Chondrocyte (in vitro differentiated cells): Measurements from ENCODE around the gene ZDHHC6. TPM values are rescaled to one million over a fixed set of nuclear protein-coding genes. Genes with fewer than 3 reads are reported as not detected.

Experiments used
- DNase-seq: peaks from one replicate; pipeline ENCODE4 v3.0.0; 2021; ENCODE audit warnings: mixed read lengths, low spot score
- H3K27ac Mint-ChIP-seq: one replicate; pipeline ENCODE4 v1.8.0; 2021; ENCODE audit warnings: mild to moderate bottlenecking, moderate library complexity, mixed read lengths; ENCODE audit not compliant: unreplicated experiment
- H3K27me3 Mint-ChIP-seq: 2 replicates; pipeline ENCODE4 v1.8.0; 2021; ENCODE audit warnings: low read depth, mixed read lengths
- H3K36me3 Mint-ChIP-seq: 2 replicates; pipeline ENCODE4 v1.8.0; 2021; ENCODE audit warnings: low read depth, mixed read lengths
- H3K4me1 Mint-ChIP-seq: 2 replicates; pipeline ENCODE4 v1.8.0; 2021; ENCODE audit warnings: low read depth, mild to moderate bottlenecking, mixed read lengths
- H3K4me3 Mint-ChIP-seq: one replicate; pipeline ENCODE4 v1.8.0; 2021; ENCODE audit warnings: mild to moderate bottlenecking, moderate library complexity, mixed read lengths; ENCODE audit not compliant: unreplicated experiment
- H3K9me3 Mint-ChIP-seq: 2 replicates; pipeline ENCODE4 v1.8.0; 2021; ENCODE audit warnings: low read depth, mixed read lengths
- total RNA-seq: library from RNA; stranded (reverse); gene quantifications from 3 replicates; pipeline ENCODE4 v1.2.1, GENCODE V29; 2021
- TF ChIP-seq, protein P1 (sequence below): fragments of 200-600 bp; sonication (generic); IDR thresholded peaks from 2 replicates; pipeline ENCODE4 v1.5.0; 2021; ENCODE audit warnings: antibody characterized with exemption, mild to moderate bottlenecking, moderate library complexity

ZDHHC6 gene
- total RNA-seq, 1 donor from 2014 or later: 23.4 TPM

DNA sequence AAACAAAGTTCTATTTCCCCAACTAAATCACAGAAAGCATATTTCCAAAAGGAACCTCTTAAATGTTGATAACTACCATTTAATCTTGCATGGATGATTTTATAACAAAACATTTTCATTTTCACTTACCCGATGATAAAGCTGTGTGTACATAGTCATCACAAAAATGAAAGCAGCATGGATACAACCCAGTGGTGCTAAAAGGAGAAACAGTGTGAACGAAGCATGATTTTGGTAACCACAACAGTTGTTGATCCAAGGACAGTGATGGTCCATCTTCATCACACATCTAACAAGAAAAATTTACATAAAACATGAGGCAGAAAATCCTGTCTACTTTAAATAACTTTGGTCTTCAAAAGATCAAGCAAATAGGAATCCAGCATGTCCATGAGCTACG lies 4.7 kb downstream of the ZDHHC6 start:
- peaks cover 10% of the 10 kb centered on the region for H3K4me1 Mint-ChIP-seq
- peaks cover 9% of the 10 kb centered on the region for H3K36me3 Mint-ChIP-seq
- H3K9me3 Mint-ChIP-seq: no peaks in the 10 kb centered on the region
- no peak overlapping the region for H3K4me3 Mint-ChIP-seq
- H3K27ac Mint-ChIP-seq: no peak overlapping the region
- TF ChIP-seq, protein P1, sequence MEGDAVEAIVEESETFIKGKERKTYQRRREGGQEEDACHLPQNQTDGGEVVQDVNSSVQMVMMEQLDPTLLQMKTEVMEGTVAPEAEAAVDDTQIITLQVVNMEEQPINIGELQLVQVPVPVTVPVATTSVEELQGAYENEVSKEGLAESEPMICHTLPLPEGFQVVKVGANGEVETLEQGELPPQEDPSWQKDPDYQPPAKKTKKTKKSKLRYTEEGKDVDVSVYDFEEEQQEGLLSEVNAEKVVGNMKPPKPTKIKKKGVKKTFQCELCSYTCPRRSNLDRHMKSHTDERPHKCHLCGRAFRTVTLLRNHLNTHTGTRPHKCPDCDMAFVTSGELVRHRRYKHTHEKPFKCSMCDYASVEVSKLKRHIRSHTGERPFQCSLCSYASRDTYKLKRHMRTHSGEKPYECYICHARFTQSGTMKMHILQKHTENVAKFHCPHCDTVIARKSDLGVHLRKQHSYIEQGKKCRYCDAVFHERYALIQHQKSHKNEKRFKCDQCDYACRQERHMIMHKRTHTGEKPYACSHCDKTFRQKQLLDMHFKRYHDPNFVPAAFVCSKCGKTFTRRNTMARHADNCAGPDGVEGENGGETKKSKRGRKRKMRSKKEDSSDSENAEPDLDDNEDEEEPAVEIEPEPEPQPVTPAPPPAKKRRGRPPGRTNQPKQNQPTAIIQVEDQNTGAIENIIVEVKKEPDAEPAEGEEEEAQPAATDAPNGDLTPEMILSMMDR: no peak
- no peak for DNase-seq
- H3K27me3 Mint-ChIP-seq: no peaks in the 10 kb centered on the region

DNA sequence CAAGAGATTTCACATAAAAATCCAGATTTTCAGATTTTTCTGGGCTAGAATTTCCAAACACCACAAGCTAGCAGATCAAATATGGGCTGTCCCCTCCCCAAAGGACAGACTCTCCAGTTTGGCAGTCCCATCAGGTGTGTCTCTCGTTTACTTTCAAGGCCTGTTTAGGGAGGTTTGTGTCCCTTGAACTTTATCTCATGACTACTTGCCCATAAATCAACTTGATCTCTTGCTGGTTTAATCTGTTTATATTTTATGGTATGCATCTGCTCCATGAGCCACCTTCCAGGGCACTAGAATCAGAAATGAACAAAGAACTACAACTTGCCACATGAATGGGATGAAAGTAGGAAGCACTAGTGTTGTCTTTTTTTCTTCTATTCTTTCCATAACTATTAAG lies 5.2 kb downstream of the ZDHHC6 start:
- Mint-ChIP-seq H3K4me3 (no peak overlapping the region), H3K9me3 (no peaks in the 10 kb centered on the region), H3K36me3 (peaks cover 9% of the 10 kb centered on the region), H3K27me3 (no peaks in the 10 kb centered on the region), H3K27ac (no peak overlapping the region), H3K4me1 (peaks cover 10% of the 10 kb centered on the region)
- DNase-seq: no peak
- TF ChIP-seq, protein P1: no peak

DNA sequence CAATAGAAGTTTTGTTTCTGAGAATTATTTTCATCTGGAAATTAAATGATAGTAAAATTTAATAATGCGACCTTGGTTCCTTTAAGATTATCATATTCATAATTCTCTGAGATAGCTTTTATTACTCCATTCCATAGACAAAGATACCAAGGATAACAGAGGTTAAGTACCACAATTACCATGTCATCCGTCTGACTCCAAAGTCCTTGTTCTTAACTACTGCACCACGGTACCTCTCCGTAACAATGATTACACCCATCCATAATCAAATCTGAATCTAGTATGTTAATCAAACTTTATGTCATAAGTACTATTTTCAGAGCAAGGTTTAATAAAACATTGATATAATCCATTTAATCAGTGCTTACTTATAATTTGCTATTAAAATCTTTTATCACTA lies 8.4 kb downstream of the ZDHHC6 start:
- TF ChIP-seq, protein P1: no peak
- no peaks in the 10 kb centered on the region for H3K4me1 Mint-ChIP-seq
- no peak for DNase-seq
- H3K27ac Mint-ChIP-seq: no peak overlapping the region
- no peaks in the 10 kb centered on the region for H3K9me3 Mint-ChIP-seq
- H3K4me3 Mint-ChIP-seq: no peak overlapping the region
- peaks cover 17% of the 10 kb centered on the region for H3K36me3 Mint-ChIP-seq
- H3K27me3 Mint-ChIP-seq: no peaks in the 10 kb centered on the region

DNA sequence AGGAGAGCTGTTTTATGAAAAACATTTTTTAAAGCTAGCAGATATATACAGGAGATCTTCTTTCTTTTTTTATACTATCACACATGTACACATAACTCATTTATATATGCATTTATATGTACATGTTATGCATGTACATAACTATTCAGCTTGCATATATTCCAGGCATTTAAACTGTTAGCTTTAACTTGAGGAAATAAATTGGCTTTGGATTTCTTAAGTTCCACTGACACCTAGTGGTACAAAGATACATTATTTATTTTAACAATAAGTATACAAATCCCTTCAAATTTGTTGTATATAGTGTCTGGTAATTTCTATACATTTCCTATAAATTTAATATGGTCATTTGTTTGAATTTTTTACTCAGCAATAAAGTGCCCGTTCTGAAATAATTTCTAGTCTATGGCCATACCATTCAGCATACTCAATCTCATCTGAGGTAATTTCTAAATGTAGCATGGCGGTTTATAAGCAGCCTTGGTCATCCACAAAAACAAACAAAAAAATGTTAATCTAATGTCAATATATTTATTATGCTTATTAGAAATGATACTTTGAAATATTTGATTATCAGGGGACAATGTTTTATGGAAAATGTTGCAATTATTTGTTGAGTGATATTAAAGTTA lies 11.6 kb downstream of the ZDHHC6 start:
- no peak for DNase-seq
- H3K27me3 Mint-ChIP-seq: no peaks in the 10 kb centered on the region

DNA sequence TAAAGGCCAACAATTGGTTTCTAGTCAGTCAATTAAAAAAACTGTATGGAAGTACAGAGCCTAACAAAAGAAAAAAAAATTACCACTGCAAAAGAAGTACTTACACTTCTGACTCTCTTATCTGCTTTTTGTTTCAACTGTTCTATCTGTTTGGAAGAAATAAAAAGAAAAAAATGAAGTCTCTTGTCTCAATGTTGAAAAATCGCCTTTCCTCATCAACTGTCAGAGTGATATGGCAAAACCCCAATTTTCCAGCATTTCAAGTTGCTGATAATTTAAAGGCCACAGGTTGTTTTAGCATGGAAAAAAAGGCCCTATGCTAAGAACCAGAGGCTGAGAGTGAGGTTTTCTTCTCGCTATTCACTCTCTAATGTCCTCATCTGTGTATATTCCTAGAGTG lies 13.6 kb downstream of the ZDHHC6 start:
- TF ChIP-seq, protein P1: no peak
- H3K27ac Mint-ChIP-seq: no peak overlapping the region
- H3K27me3 Mint-ChIP-seq: no peaks in the 10 kb centered on the region
- no peak for DNase-seq
- peaks cover 14% of the 10 kb centered on the region for H3K36me3 Mint-ChIP-seq
- no peaks in the 10 kb centered on the region for H3K4me1 Mint-ChIP-seq
- H3K4me3 Mint-ChIP-seq: no peak overlapping the region
- H3K9me3 Mint-ChIP-seq: no peaks in the 10 kb centered on the region

More for the DNA sequence above, 11.6 kb downstream of the ZDHHC6 start:
- no peaks in the 10 kb centered on the region for H3K4me1 Mint-ChIP-seq
- H3K9me3 Mint-ChIP-seq: no peaks in the 10 kb centered on the region
- H3K27ac Mint-ChIP-seq: no peak overlapping the region
- H3K36me3 Mint-ChIP-seq: peaks cover 14% of the 10 kb centered on the region
- TF ChIP-seq, protein P1: peak; percentile 86
- no peak overlapping the region for H3K4me3 Mint-ChIP-seq
